AG04450 (cell line): ENCODE results near the gene HK3. TPM values are rescaled to one million over a fixed set of nuclear protein-coding genes. Genes with fewer than 3 reads are reported as not detected.

Experiments used
- CTCF ChIA-PET: fragments of 300-600, 350-600 bp; formaldehyde crosslinking; extraction: SDS; loops from one replicate; lab custom pipeline; 2022; ENCODE audit warnings: antibody characterized with exemption, inconsistent platforms; lab: Charles Lee
- POLR2A ChIA-PET: fragments of 350-600 bp; formaldehyde crosslinking; extraction: SDS; loops from one replicate; lab custom pipeline; 2021; ENCODE audit warnings: antibody characterized with exemption, inconsistent platforms; lab: Yijun Ruan, JAX
- DNase-seq: peaks from one replicate; pipeline ENCODE4 v3.0.0-alpha.2; 2011; ENCODE audit warnings: low read depth, low spot score
- H3K27ac ChIP-seq: one replicate; pipeline ENCODE4 v1.5.1; 2012; ENCODE audit warnings: low read depth, low read length, control low read depth
- H3K27me3 ChIP-seq: one replicate; pipeline ENCODE4 v1.6.0; 2012; ENCODE audit warnings: low read length; ENCODE audit not compliant: control insufficient read depth, insufficient read depth
- H3K4me3 ChIP-seq: 2 replicates; pipeline ENCODE4 v1.5.1; 2011; ENCODE audit warnings: mild to moderate bottlenecking, low read depth, low read length, control low read depth
- H3K9me3 ChIP-seq: 2 replicates; pipeline ENCODE4 v1.5.1; 2012; ENCODE audit warnings: low read length; ENCODE audit not compliant: control insufficient read depth, insufficient read depth
- CTCF ChIP-seq: IDR thresholded peaks from 2 replicates; pipeline ENCODE4 v1.5.1; 2011; ENCODE audit warnings: low read depth, low read length, control low read depth, inconsistent platforms
- polyA plus RNA-seq: library from polyadenylated mRNA; depleted of rRNA; stranded (reverse); fragments of >200 nt; gene quantifications from 2 replicates; pipeline ENCODE4 v1.2.3, GENCODE V29; 2011

Gene HK3
- polyA plus RNA-seq, 1 experiment = not detected

GRCh38 chr5:176865964-176866363 lies 33.2 kb downstream of the HK3 start:
- Histone ChIP-seq H3K9me3 (no peaks in the 10 kb centered on the region; the same call in 1 of the 2 replicates), H3K4me3 (no peak overlapping the region), H3K27ac (no peak overlapping the region), H3K27me3 (peaks cover 52% of the 10 kb centered on the region)
- TF ChIP-seq CTCF = no peak
- POLR2A ChIA-PET = no interaction called here
- CTCF ChIA-PET = no interaction called here
- no peak for DNase-seq

- Histone ChIP-seq H3K9me3 (no peaks in the 10 kb centered on the region; the same call in 1 of the 2 replicates), H3K27me3 (peaks cover 59% of the 10 kb centered on the region), H3K4me3 (no peak overlapping the region), H3K27ac (no peak overlapping the region)
- ChIA-PET POLR2A (no interaction called here), CTCF (interaction anchor here (1.2 kb wide), 1 partner anchor 204 kb away, joined by 3 read pairs; no protein-coding TSS in a partner anchor)
- no peak for TF ChIP-seq CTCF
- DNase-seq = no peak
Observed at GRCh38 chr5:176864755-176865154, 34.4 kb downstream of the HK3 start.

GRCh38 chr5:176863765-176864098 lies 35.4 kb downstream of the HK3 start:
- Histone ChIP-seq H3K4me3 (no peak overlapping the region), H3K27ac (no peak overlapping the region), H3K9me3 (no peaks in the 10 kb centered on the region; the same call in 1 of the 2 replicates), H3K27me3 (peaks cover 57% of the 10 kb centered on the region)
- TF ChIP-seq CTCF = no peak
- POLR2A ChIA-PET = no interaction called here
- CTCF ChIA-PET = interaction anchor here (1.2 kb wide), 1 partner anchor 203 kb away, joined by 3 read pairs; no protein-coding TSS in a partner anchor
- DNase-seq = no peak

- Histone ChIP-seq H3K9me3 (no peaks in the 10 kb centered on the region), H3K27me3 (peaks cover 59% of the 10 kb centered on the region), H3K27ac (no peak overlapping the region), H3K4me3 (no peak overlapping the region)
- ChIA-PET CTCF (interaction anchor here (1.2 kb wide), 1 partner anchor 203 kb away, joined by 3 read pairs; no protein-coding TSS in a partner anchor), POLR2A (no interaction called here)
- DNase-seq = no peak
- TF ChIP-seq CTCF = no peak
Observed at GRCh38 chr5:176863041-176863764, 35.9 kb downstream of the HK3 start.

- ChIA-PET POLR2A (no interaction called here), CTCF (no interaction called here)
Observed at GRCh38 chr5:176862330-176862995, 36.7 kb downstream of the HK3 start.

More at GRCh38 chr5:176862330-176862995, 36.7 kb downstream of the HK3 start:
- no peak for DNase-seq
- Histone ChIP-seq H3K4me3 (no peak overlapping the region), H3K9me3 (no peaks in the 10 kb centered on the region), H3K27ac (no peak overlapping the region), H3K27me3 (peaks cover 56% of the 10 kb centered on the region)
- TF ChIP-seq CTCF = no peak
